Activated T-helper 2 cell treated with anti-CD3 and anti-CD28 coated beads, Interferon-gamma antibody, Interleukin-2, Interleukin-4, amounts not matched to agents 10 μg/mL and 5 μg/mL and 100 μg/mL, durations not matched to agents 14 hours and 24 hours and 36 hours (primary cell): Measurements from ENCODE around the gene PLEK2. TPM values are rescaled to one million over a fixed set of nuclear protein-coding genes. Genes with fewer than 3 reads are reported as not detected.
"Not testable (repeated sequence)": the region's sequence is repeated elsewhere in the genome, so short reads cannot be mapped to it uniquely, and the experiment has no call there.

Experiments
- DNase-seq: peaks from one replicate; pipeline ENCODE4 v3.0.0; 2021; ENCODE audit warnings: low spot score
- H3K27ac Mint-ChIP-seq: one replicate; pipeline ENCODE4 v1.8.0; 2021; ENCODE audit warnings: mixed read lengths
- H3K27me3 Mint-ChIP-seq: one replicate; pipeline ENCODE4 v1.8.0; 2021; ENCODE audit warnings: low read depth, mixed read lengths
- H3K36me3 Mint-ChIP-seq: one replicate; pipeline ENCODE4 v1.8.0; 2021; ENCODE audit warnings: low read depth, mixed read lengths
- H3K4me1 Mint-ChIP-seq: one replicate; pipeline ENCODE4 v1.8.0; 2021; ENCODE audit warnings: low read depth, mixed read lengths
- H3K4me3 Mint-ChIP-seq: one replicate; pipeline ENCODE4 v1.8.0; 2021; ENCODE audit warnings: low read depth, mild to moderate bottlenecking, moderate library complexity, mixed read lengths
- H3K9me3 Mint-ChIP-seq: one replicate; pipeline ENCODE4 v1.8.0; 2021; ENCODE audit warnings: mixed read lengths
- intact Hi-C: fragments of 100-400 bp; cut with micrococcal nuclease; formaldehyde crosslinking; loops from one replicate; pipeline ENCODE4 v1.15.1; 2023
- total RNA-seq: library from RNA; stranded (reverse); gene quantifications from 2 replicates; pipeline ENCODE4 v1.2.3, GENCODE V29; 2022

PLEK2 gene
- total RNA-seq, 1 donor from 2014 or later = 0.37 TPM

DNA sequence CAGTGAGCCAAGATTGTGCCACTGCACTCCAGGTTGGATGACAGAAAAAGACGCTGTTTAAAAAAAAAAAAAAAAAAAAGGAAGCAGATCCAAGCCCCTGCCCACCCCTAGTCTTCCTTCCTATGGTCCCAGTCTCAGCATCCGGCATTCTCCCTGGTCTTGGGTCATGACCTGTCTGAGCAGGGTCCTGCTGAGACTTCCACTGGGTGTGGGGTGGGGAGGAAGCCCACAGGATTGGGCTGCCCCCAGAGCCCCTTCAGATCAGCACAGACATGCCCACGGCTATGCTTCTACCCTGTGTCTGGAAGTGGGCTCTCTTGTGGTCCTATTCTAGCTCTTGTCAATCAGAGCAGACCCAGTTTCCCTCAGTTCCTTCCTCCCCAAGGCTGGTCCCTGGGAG lies 12.6 kb upstream of the PLEK2 start:
- Mint-ChIP-seq H3K4me3 (no peak overlapping the region), H3K36me3 (no peaks in the 10 kb centered on the region), H3K4me1 (peaks cover 4% of the 10 kb centered on the region), H3K27ac (no peak overlapping the region), H3K9me3 (no peaks in the 10 kb centered on the region), H3K27me3 (peaks cover 33% of the 10 kb centered on the region)
- intact Hi-C loops = no loop called here
- DNase-seq = no peak

DNA sequence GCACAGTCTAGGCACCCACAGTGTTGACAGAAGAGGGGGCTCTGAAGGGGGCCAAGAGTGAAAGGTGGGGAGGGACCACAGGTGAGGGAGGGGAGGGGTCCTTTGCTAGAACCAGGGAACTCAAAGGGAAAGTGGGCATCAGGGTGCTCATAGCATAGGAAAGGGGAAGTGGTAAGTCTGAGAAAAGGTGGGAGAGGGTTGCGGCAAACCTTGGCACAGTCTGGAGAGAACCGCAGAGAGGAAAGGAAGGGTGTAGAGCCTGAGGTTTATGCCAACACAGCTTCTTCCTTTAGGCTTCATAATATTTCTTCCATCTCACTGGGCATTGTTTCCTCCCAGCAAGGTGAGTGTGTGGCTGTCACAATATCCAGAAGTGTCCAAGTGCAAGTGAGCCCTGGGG lies 11.5 kb upstream of the PLEK2 start:
- intact Hi-C loops = no loop called here
- Mint-ChIP-seq H3K27ac (no peak overlapping the region), H3K9me3 (no peaks in the 10 kb centered on the region)

DNA sequence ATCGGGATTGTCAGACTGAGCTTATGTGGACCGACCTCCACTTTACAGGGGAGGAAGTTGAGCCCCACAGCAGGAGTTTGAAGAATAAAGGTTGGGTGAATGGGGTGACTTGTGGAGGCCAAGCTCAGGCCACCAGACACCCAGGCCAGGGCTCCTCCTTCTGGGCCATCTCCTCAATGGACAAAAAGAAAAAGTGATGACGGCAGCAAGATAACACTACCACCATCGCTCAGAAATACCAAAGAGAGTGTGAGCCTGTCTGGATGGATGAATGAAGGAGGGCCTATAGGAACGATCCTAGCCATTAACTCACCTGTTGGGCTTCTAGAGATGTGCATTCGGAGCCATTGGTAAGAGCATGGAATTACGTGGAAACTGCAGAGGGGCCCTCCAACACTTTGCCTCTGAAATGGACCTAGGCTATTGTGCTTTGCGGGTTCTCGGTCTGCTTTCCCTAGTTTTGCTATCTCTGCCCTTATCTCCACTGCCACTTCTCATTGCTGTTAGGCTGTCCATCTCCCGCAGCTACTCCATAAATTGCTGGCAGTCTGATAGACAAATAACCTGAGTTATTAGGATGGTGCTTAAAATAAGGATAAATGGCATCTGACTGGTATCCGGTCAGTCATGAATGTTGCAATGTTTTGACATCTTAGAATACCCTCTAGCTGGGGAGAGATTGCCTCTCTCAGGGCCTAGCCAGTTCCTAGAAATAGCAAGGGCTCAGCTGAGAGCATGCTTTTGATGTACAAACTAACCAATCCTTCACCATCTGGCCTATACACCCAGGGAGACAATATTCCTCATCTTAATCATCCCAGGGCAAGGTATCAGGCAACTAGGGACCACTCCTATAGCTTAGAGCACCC lies 9.6 kb upstream of the PLEK2 start:
- Mint-ChIP-seq H3K4me1 (no peaks in the 10 kb centered on the region), H3K36me3 (no peaks in the 10 kb centered on the region), H3K9me3 (no peaks in the 10 kb centered on the region), H3K27ac (no peak overlapping the region), H3K27me3 (peaks cover 25% of the 10 kb centered on the region), H3K4me3 (no peak overlapping the region)
- DNase-seq = no peak
- intact Hi-C loops = no loop called here

More for the DNA sequence above, 11.5 kb upstream of the PLEK2 start:
- H3K4me3 Mint-ChIP-seq = no peak overlapping the region
- peaks cover 31% of the 10 kb centered on the region for H3K27me3 Mint-ChIP-seq
- peaks cover 4% of the 10 kb centered on the region for H3K4me1 Mint-ChIP-seq
- H3K36me3 Mint-ChIP-seq = no peaks in the 10 kb centered on the region
- DNase-seq = no peak

DNA sequence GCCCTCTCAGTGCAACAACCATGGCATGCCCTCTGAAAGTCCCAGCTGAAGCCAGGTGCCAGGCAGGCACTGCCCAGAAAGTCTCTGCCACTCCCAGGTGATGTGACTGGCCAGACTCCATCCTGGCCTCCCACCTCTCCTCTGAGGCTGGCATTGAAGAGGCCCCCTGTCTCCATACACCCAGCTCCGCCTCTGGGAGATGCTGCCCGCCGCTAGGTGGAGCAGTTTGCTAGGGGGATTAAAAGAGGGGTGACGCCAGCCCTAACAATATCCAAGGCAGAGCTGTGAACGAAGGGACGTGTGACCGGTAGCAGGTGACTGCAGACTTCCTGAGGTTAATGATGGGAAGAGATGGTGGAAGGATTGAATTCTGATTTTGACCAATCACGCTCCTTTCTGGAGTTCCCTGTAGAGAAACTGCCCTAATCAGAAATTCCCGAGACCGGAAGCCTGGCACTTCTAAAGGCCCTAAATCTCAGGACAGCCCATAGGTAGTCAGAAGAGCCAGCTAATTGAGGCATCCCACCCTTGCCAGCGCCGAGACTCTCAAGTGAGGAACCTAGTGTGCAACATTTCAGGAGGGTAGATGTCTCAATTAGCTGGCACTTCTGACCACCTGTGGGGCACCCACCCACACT lies 8.3 kb upstream of the PLEK2 start:
- no peak overlapping the region for H3K4me3 Mint-ChIP-seq
- H3K4me1 Mint-ChIP-seq = no peaks in the 10 kb centered on the region
- H3K9me3 Mint-ChIP-seq = no peaks in the 10 kb centered on the region
- intact Hi-C loops = no loop called here
- peak; percentile 19 for DNase-seq
- no peaks in the 10 kb centered on the region for H3K36me3 Mint-ChIP-seq
- peaks cover 16% of the 10 kb centered on the region for H3K27me3 Mint-ChIP-seq
- H3K27ac Mint-ChIP-seq = no peak overlapping the region

DNA sequence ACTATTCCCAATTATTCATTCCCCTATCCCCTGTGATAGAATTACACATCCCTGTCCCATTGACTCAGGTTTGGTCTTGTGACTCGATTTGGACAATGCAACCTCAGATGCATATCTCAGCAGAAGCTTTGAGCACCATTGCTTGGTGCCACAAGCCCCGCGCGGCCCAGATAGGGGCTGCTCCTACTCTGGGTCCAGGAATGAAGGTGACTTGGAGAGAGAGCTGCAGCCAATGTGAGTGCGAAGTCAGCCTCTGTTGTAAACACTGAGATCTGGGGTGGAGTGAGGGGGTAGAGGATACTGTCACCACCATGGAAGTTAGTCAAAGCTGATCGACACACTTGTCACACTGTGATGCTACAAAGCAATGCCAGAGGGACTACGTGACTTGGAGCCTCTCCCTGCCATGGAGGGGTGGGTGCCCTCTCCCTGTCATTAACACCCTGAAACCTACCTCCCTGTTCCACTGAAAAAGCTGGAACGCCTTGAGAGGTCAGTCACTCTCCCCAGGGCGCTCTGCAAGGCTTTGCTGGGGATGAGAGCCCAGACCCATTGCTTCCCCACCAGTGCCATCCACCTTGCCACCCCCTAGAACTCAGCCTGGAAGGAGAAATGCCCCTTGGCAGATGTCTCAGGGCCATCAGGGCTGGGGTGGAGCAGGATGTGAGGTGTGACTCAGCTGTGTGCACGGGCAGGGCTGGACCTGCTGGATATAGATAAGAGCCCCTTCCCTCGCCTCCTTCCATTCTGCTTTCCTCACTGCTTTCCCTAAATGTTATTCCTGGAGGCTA lies 6.6 kb upstream of the PLEK2 start:
- DNase-seq = no peak
- Mint-ChIP-seq H3K27me3 (peaks cover 10% of the 10 kb centered on the region), H3K4me1 (peaks cover 5% of the 10 kb centered on the region), H3K27ac (no peak overlapping the region), H3K36me3 (no peaks in the 10 kb centered on the region), H3K9me3 (no peaks in the 10 kb centered on the region), H3K4me3 (no peak overlapping the region)
- intact Hi-C loops = no loop called here

DNA sequence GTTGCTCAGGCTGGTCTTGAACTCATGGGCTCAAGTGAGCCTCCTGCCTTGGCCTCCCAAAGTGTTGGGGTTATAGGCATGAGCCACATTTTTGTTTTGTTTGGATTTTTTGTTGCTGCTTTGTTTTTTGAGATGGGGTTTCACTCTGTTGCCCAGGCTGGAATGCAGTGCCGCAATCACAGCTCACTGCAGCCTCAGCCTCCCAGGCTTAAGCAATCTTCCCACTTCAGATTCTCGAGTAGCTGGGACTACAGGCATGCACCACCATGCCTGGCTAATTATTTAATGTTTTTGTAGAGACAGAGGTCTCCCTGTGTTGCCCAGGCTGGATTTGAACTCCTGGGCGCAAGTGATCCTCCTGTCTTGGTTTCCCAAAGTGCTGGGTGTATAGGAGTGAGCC lies 5.7 kb upstream of the PLEK2 start:
- H3K9me3 Mint-ChIP-seq = no peaks in the 10 kb centered on the region
- H3K36me3 Mint-ChIP-seq = no peaks in the 10 kb centered on the region
- intact Hi-C loops = no loop called here
- no peak overlapping the region for H3K4me3 Mint-ChIP-seq
- no peak overlapping the region for H3K27ac Mint-ChIP-seq
- no peak for DNase-seq
- peaks cover 5% of the 10 kb centered on the region for H3K27me3 Mint-ChIP-seq
- peaks cover 5% of the 10 kb centered on the region for H3K4me1 Mint-ChIP-seq

DNA sequence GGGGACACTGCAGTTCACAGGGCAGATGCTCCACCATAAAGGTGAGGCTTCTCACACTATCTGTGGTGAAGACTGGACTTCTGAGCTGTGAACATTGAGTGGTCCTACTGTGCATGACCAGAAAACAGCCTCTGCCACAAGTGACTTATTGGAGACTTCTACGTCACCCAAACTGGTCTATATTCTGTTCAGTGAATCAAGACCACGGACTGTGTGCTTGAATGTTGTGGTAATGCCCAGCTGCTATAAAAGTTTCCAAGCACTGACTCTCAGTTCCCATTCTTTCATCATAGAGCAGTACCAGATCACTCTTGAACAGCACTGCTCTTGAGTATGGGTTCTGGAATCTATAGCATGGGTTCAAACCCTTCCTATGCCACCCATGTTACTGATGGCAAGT lies 4.8 kb upstream of the PLEK2 start:
- Mint-ChIP-seq H3K4me1 (peaks cover 8% of the 10 kb centered on the region), H3K27ac (no peak overlapping the region), H3K4me3 (no peak overlapping the region), H3K27me3 (peaks cover 10% of the 10 kb centered on the region), H3K36me3 (no peaks in the 10 kb centered on the region), H3K9me3 (no peaks in the 10 kb centered on the region)
- intact Hi-C loops = no loop called here
- DNase-seq = no peak

DNA sequence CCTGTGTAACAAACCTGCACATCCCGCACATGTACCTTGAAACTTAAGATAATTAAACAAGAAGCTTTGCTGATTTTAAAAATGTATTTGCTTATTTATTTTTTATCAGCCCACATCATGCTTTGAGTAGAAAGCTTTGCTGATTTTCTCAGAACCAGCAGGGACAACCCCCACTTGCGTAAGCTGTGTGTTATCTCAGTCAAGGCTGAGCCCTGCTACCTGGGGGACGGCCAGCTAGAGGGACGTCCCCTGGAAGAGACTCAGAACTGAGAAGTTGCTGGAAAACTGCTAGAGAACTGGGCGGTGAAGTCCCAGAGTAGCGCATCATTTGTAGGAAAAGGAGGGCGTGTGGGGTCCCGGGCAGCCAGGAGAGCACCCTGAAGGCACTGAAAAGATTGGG lies 4.1 kb upstream of the PLEK2 start:
- H3K4me1 Mint-ChIP-seq = peaks cover 8% of the 10 kb centered on the region
- H3K4me3 Mint-ChIP-seq = no peak overlapping the region
- no peak overlapping the region for H3K27ac Mint-ChIP-seq
- intact Hi-C loops = no loop called here
- H3K36me3 Mint-ChIP-seq = no peaks in the 10 kb centered on the region
- no peaks in the 10 kb centered on the region for H3K9me3 Mint-ChIP-seq
- H3K27me3 Mint-ChIP-seq = peaks cover 15% of the 10 kb centered on the region
- DNase-seq = no peak

DNA sequence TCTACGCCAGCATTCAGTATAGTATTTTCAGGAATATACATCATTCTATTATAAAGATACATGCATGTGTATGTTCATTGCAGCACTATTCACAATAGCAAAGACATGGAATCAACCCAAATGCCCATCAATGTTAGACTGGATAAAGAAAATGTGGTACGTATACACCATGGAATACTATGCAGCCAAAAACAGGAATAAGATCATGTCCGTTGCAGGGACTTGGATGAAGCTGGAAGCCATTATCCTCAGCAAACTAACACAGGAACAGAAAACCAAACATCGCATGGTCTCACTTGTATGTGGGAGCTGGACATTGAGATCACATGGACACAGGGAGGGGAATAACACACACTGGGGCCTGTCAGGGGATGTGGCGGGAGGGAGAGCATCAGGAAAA lies 3.6 kb upstream of the PLEK2 start:
- H3K4me1 Mint-ChIP-seq, H3K36me3 Mint-ChIP-seq, DNase-seq, H3K4me3 Mint-ChIP-seq, H3K27ac Mint-ChIP-seq, intact Hi-C loops, H3K9me3 Mint-ChIP-seq: not testable (repeated sequence)
- peaks cover 17% of the 10 kb centered on the region for H3K27me3 Mint-ChIP-seq

DNA sequence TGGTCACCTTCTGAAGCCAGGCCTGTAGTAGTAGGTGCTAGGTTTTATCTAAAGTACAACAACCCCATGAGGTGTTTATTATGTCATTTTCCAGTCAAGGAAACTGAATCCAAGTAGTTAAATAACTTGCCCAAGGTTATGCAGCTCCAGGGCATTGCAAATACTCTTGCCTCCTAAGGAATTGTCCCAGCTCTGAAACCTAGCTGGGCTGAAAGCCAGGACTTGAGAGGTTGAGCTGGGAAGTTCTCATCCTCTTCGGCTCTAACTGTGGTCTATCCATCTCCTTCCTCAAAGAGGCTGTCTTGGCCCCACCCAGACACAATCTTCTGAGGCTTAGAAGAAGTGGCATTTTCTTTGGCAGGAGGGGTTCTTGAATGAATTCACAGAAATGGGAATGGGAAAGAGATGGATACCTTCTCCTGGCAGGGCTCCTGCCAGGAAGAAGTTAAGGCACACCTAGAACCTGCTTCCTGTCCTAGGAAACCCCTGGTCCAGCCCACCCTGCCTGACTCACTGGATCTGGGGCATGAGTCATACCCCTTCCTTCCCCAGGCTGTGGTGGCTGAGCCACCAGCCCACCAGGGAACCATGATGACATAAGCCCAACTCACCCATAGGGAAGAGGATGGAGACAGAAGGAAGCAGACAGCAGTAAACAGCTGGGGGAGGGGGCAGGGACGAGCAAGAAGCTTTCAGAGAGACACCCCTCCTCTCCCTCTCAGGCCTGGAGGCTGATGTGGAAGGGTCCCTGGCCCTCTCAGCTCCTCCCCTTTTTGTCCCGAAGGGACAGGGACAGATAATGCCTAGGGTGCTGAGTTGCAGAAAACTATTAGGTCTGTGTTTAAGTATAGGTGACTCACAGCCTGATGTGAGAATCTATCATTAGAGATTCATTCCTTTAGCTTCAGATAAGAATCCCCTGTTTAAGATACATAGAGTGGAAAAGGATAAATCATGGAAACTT lies 2.1 kb upstream of the PLEK2 start:
- Mint-ChIP-seq H3K4me3 (no peak overlapping the region), H3K27ac (no peak overlapping the region), H3K36me3 (no peaks in the 10 kb centered on the region), H3K27me3 (peaks cover 22% of the 10 kb centered on the region), H3K4me1 (peaks cover 8% of the 10 kb centered on the region), H3K9me3 (no peaks in the 10 kb centered on the region)
- intact Hi-C loops = no loop called here
- no peak for DNase-seq

DNA sequence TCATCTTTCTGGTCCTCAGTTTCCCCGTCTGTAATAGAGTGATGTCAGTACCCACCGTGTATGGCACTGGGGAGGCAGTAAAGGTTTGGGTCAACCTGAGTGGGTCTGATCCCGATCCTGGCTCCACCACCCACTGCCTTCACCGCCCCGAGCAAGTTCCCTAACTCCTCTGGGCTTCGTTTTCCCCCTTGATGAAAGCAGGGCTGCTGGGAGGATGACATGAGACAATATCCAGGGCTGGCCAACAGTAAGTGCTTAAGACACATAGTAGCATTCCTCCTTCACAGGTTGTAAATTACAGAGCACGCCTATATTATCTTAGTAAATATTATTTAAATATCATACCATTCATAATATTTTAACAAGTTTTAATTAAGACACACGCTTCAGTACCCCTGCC lies 595 bp downstream of the PLEK2 start:
- DNase-seq = no peak
- Mint-ChIP-seq H3K27me3 (peaks cover 22% of the 10 kb centered on the region), H3K9me3 (no peaks in the 10 kb centered on the region), H3K36me3 (no peaks in the 10 kb centered on the region), H3K27ac (no peak overlapping the region), H3K4me1 (peaks cover 8% of the 10 kb centered on the region), H3K4me3 (no peak overlapping the region)
- intact Hi-C loops = no loop called here

DNA sequence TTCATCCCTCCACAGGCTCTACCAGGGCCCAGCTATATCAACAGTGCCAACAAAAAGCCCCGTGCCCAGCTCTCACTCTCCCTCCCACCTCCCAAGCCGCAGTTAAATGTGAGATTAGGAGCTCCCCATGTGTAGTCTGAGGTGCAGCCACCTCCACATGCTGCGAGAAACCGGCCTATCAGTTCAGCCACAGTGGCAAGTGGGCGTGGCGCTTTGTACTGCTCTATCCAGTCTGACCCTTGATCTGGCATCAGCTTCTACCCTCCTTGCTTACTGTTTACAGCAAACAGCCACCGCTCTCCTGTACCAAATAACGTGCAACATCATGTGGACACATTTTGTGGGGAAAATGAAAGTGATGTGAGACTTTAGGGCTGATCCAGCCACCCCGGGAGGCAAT lies 1.7 kb downstream of the PLEK2 start:
- Mint-ChIP-seq H3K27ac (no peak overlapping the region), H3K4me1 (peaks cover 8% of the 10 kb centered on the region), H3K4me3 (no peak overlapping the region), H3K9me3 (no peaks in the 10 kb centered on the region), H3K27me3 (peaks cover 22% of the 10 kb centered on the region), H3K36me3 (no peaks in the 10 kb centered on the region)
- no peak for DNase-seq
- intact Hi-C loops = no loop called here
